ENCODE data around the gene RHBDD2.
"Not testable (repeated sequence)": the region's sequence is repeated elsewhere in the genome, so short reads cannot be mapped to it uniquely, and the experiment has no call there.

Gene RHBDD2

GRCh38 chr7:75878769-75879611 is at the start of gene RHBDD2:
RHBDD2 (plus strand) TSS chr7:75879034; CDS start chr7:75879083, 49 bp downstream.
- DNase-seq, result peak; percentile 97

- DNase-seq, result not testable (repeated sequence)
Observed at GRCh38 chr7:75829656-75830055, 49.2 kb upstream of the RHBDD2 start.

GRCh38 chr7:75830978-75831377 is 47.9 kb upstream of the RHBDD2 start:
- DNase-seq, result no peak

- not testable (repeated sequence) for DNase-seq
Observed at GRCh38 chr7:75833662-75834061, 45.2 kb upstream of the RHBDD2 start.

GRCh38 chr7:75835688-75836285 is 43.0 kb upstream of the RHBDD2 start:
- no peak for DNase-seq

- DNase-seq, result no peak
Observed at GRCh38 chr7:75836798-75837197, 42.0 kb upstream of the RHBDD2 start.

GRCh38 chr7:75838281-75838930 is 40.4 kb upstream of the RHBDD2 start:
- DNase-seq, result not testable (repeated sequence)

- DNase-seq, result no peak
Observed at GRCh38 chr7:75840029-75840428, 38.8 kb upstream of the RHBDD2 start.

GRCh38 chr7:75842836-75843446 is 35.9 kb upstream of the RHBDD2 start:
- peak; percentile 65 for DNase-seq

- DNase-seq, result no peak
Observed at GRCh38 chr7:75843613-75844116, 35.2 kb upstream of the RHBDD2 start.

GRCh38 chr7:75844158-75844557 is 34.7 kb upstream of the RHBDD2 start:
- no peak for DNase-seq

- not testable (repeated sequence) for DNase-seq
Observed at GRCh38 chr7:75845132-75845531, 33.7 kb upstream of the RHBDD2 start.

- DNase-seq, result no peak
Observed at GRCh38 chr7:75847707-75848106, 31.1 kb upstream of the RHBDD2 start.

- DNase-seq, result no peak
Observed at GRCh38 chr7:75849573-75849972, 29.3 kb upstream of the RHBDD2 start.

- DNase-seq, result no peak
Observed at GRCh38 chr7:75850235-75850634, 28.6 kb upstream of the RHBDD2 start.

- no peak for DNase-seq
Observed at GRCh38 chr7:75854233-75854632, 24.6 kb upstream of the RHBDD2 start.

- not testable (repeated sequence) for DNase-seq
Observed at GRCh38 chr7:75854813-75855345, 24.0 kb upstream of the RHBDD2 start.

GRCh38 chr7:75856536-75856935 is 22.3 kb upstream of the RHBDD2 start:
- DNase-seq, result no peak

GRCh38 chr7:75858410-75858809 is 20.4 kb upstream of the RHBDD2 start:
- no peak for DNase-seq

GRCh38 chr7:75861636-75862035 is 17.2 kb upstream of the RHBDD2 start:
- no peak for DNase-seq

GRCh38 chr7:75864251-75864650 is 14.6 kb upstream of the RHBDD2 start:
- DNase-seq, result not testable (repeated sequence)

GRCh38 chr7:75866114-75866488 is 12.7 kb upstream of the RHBDD2 start:
- DNase-seq, result no peak

All from stimulated activated CD4-positive, alpha-beta T cell treated with anti-CD3 and anti-CD28 coated beads, Interleukin-4, amount 100 ng/mL, for 24 hours (primary cell).